SK-N-SH treated with all-trans-retinoic acid at 6 μM for 48 hours (cell line): Measurements from ENCODE around the gene CHRNB2.

Experiments
- ARNTL ChIP-seq: fragments of 450-650 bp; formaldehyde crosslinking; IDR thresholded peaks from 2 replicates; pipeline ENCODE4 v1.5.0; 2020; ENCODE audit warnings: low read depth, mild to moderate bottlenecking, moderate library complexity, borderline replicate concordance
- BACH2 ChIP-seq: fragments of 250-450 bp; sonication (Bioruptor Pico); IDR thresholded peaks from 2 replicates; pipeline ENCODE4 v1.9.0; 2021; ENCODE audit warnings: mild to moderate bottlenecking, borderline replicate concordance
- CSDC2 ChIP-seq: fragments of 250-450 bp; sonication (Bioruptor Pico); IDR thresholded peaks from 2 replicates; pipeline ENCODE4 v1.5.0; 2020; ENCODE audit warnings: mild to moderate bottlenecking, moderate library complexity
- ESRRG ChIP-seq: fragments of 250-450 bp; sonication (Bioruptor Pico); IDR thresholded peaks from 2 replicates; pipeline ENCODE4 v1.6.1; 2021; ENCODE audit warnings: mild to moderate bottlenecking
- GLIS3 ChIP-seq: fragments of 250-450 bp; sonication (Bioruptor Pico); IDR thresholded peaks from 2 replicates; pipeline ENCODE4 v1.5.0; 2020; ENCODE audit warnings: mild to moderate bottlenecking, moderate library complexity
- ISL1 ChIP-seq: fragments of 250-450 bp; sonication (Bioruptor Pico); IDR thresholded peaks from 2 replicates; pipeline ENCODE4 v2.1.2; 2022; ENCODE audit warnings: mild to moderate bottlenecking, moderate library complexity
- OSR1 ChIP-seq: fragments of 250-450 bp; sonication (Bioruptor Pico); IDR thresholded peaks from 2 replicates; pipeline ENCODE4 v1.8.0; 2022; ENCODE audit warnings: moderate library complexity, mild to moderate bottlenecking, inconsistent platforms
- PATZ1 ChIP-seq: fragments of 250-450 bp; sonication (Bioruptor Pico); IDR thresholded peaks from 2 replicates; pipeline ENCODE4 v1.8.0; 2020; ENCODE audit warnings: mild to moderate bottlenecking, moderate library complexity, borderline replicate concordance
- PPARA ChIP-seq: fragments of 250-450 bp; sonication (Bioruptor Pico); IDR thresholded peaks from 2 replicates; pipeline ENCODE4 v1.5.0; 2020; ENCODE audit warnings: mild to moderate bottlenecking, borderline replicate concordance
- TCF4 ChIP-seq: fragments of 250-450 bp; sonication (Bioruptor Pico); IDR thresholded peaks from 2 replicates; pipeline ENCODE4 v1.8.0; 2021; ENCODE audit warnings: mild to moderate bottlenecking, moderate library complexity, borderline replicate concordance
- TOX ChIP-seq: fragments of 250-450 bp; sonication (Bioruptor Pico); IDR thresholded peaks from 2 replicates; pipeline ENCODE4 v1.8.0; 2021; ENCODE audit warnings: mild to moderate bottlenecking, moderate library complexity, borderline replicate concordance
- ZC3H10 ChIP-seq: fragments of 250-450 bp; sonication (Bioruptor Pico); IDR thresholded peaks from 2 replicates; pipeline ENCODE4 v1.5.1; 2021; ENCODE audit warnings: mild to moderate bottlenecking, moderate library complexity
- ZFP30 ChIP-seq: fragments of 450-650 bp; formaldehyde crosslinking; IDR thresholded peaks from 2 replicates; pipeline ENCODE4 v1.5.0; 2022; ENCODE audit warnings: mild to moderate bottlenecking, moderate library complexity
- ZNF565 ChIP-seq: fragments of 450-650 bp; formaldehyde crosslinking; conservative IDR thresholded peaks from 2 replicates; pipeline ENCODE4 v1.5.0; 2020; ENCODE audit warnings: low read depth, mild to moderate bottlenecking, moderate library complexity

- TF ChIP-seq CSDC2 (CRISPR knock-in tag) (no peak), ARNTL (no peak), TOX (CRISPR knock-in tag) (no peak), ISL1 (CRISPR knock-in tag) (no peak), ESRRG (CRISPR knock-in tag) (no peak), ZNF565 (CRISPR knock-in tag) (no peak), PATZ1 (CRISPR knock-in tag) (no peak), BACH2 (CRISPR knock-in tag) (no peak), ZC3H10 (CRISPR knock-in tag) (no peak), TCF4 (CRISPR knock-in tag) (no peak), ZFP30 (CRISPR knock-in tag) (no peak), PPARA (CRISPR knock-in tag) (no peak), GLIS3 (CRISPR knock-in tag) (no peak), OSR1 (no peak)
Measured at GRCh38 chr1:154546264-154547063, 21.1 kb upstream of the CHRNB2 start.
